Medulla oblongata (tissue), 1 donor: ENCODE measurements around the gene GDI1.

ENCODE experiments used
- DNase-seq: peaks from one replicate; pipeline ENCODE4 v3.0.0-alpha.2; 2015; ENCODE audit errors: extremely low spot score

GDI1 gene

GRCh38 chrX:154436374-154436982, 476 bp upstream of the GDI1 start:
- no peak for DNase-seq

- DNase-seq = no peak
Observed at GRCh38 chrX:154437971-154438893, 1.3 kb downstream of the GDI1 start.

GRCh38 chrX:154439841-154440240, 2.9 kb downstream of the GDI1 start:
- no peak for DNase-seq

- DNase-seq = no peak
Observed at GRCh38 chrX:154440623-154441357, 3.8 kb downstream of the GDI1 start.

- no peak for DNase-seq
Observed at GRCh38 chrX:154441564-154441963, 4.6 kb downstream of the GDI1 start.

GRCh38 chrX:154441984-154442707, 5.2 kb downstream of the GDI1 start:
- DNase-seq = no peak

- no peak for DNase-seq
Observed at GRCh38 chrX:154443479-154443910, 6.5 kb downstream of the GDI1 start.

GRCh38 chrX:154443992-154444754, 7.2 kb downstream of the GDI1 start, which contains the start of gene FAM50A:
Gene FAM50A, plus strand, starts transcription at chrX:154444141. Its CDS starts 95 bp downstream, at chrX:154444236.
- peak; percentile 68 for DNase-seq

GRCh38 chrX:154444755-154445246, 7.8 kb downstream of the GDI1 start:
- no peak for DNase-seq

GRCh38 chrX:154445776-154446175, 8.8 kb downstream of the GDI1 start:
- no peak for DNase-seq

- DNase-seq = no peak
Observed at GRCh38 chrX:154446430-154446829, 9.5 kb downstream of the GDI1 start.

GRCh38 chrX:154448484-154448883, 11.5 kb downstream of the GDI1 start:
- no peak for DNase-seq

GRCh38 chrX:154449618-154450017, 12.7 kb downstream of the GDI1 start:
- no peak for DNase-seq

GRCh38 chrX:154450312-154450711, 13.4 kb downstream of the GDI1 start:
- peak; percentile 9 for DNase-seq

- peak; percentile 28 for DNase-seq
Observed at GRCh38 chrX:154452823-154453222, 15.9 kb downstream of the GDI1 start.

- DNase-seq = peak; percentile 13
Observed at GRCh38 chrX:154457491-154458115, 20.6 kb downstream of the GDI1 start.

GRCh38 chrX:154458116-154458953, 21.4 kb downstream of the GDI1 start, which contains the start of gene PLXNA3:
Gene PLXNA3, plus strand, starts transcription at chrX:154458281. Its CDS starts 1,903 bp downstream, at chrX:154460184.
- DNase-seq = peak; percentile 46

GRCh38 chrX:154458954-154459778, 22.2 kb downstream of the GDI1 start:
- DNase-seq = peak; percentile 37
